ENCODE measurements around the gene BPIFB1. TPM values are rescaled to one million over a fixed set of nuclear protein-coding genes. Genes with fewer than 3 reads are reported as not detected.

BPIFB1 gene
- total RNA-seq, 1 donor from 2014 or later: not detected

DNA sequence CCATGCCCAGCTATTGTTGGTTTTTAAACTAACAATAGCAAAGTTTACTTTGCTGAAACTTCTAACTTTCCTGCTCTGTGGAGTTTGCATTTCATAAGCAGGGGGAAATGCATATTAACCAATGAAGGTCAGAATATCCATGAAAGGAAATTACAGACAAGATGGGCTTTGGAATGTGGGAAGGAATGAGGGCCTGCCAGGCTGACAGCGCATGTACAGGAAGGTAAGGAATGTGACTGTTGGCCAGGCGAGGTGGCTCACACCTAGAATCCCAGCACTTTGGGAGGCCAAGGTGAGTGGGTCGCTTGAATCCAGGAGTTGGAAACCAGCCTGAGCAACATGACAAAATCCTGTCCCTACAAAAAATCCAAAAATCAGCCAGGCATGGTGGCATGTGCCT lies 68.7 kb downstream of the BPIFB1 start:
- no peak overlapping the region for H3K27ac ChIP-seq
- Mint-ChIP-seq H3K4me3 (no peak overlapping the region), H3K27ac (peak overlapping the region; percentile 81), H3K9me3 (no peaks in the 10 kb centered on the region), H3K4me1 (no peaks in the 10 kb centered on the region), H3K36me3 (peaks cover 11% of the 10 kb centered on the region), H3K27me3 (ENCODE audit: insufficient read depth, low read depth) (no peaks in the 10 kb centered on the region)
- no peak overlapping the region for H3K4me3 ChIP-seq
- no peaks in the 10 kb centered on the region for H3K9me3 ChIP-seq (ENCODE audit: low read depth)
- no peak overlapping the region for H2AFZ ChIP-seq (replicated peaks)
- H3K9ac ChIP-seq: no peak overlapping the region
- no peaks in the 10 kb centered on the region for H3K36me3 ChIP-seq
- no peaks in the 10 kb centered on the region for H3K79me2 ChIP-seq (ENCODE audit: low read depth)
- no peaks in the 10 kb centered on the region for H3K4me1 ChIP-seq
- no peak overlapping the region for H3K4me2 ChIP-seq
- no peak for TF ChIP-seq CTCF (IDR thresholded peaks at IDR 0.05)
- no peak for TF ChIP-seq EZH2phosphoT487 (IDR thresholded peaks at IDR 0.05)
- no peak for TF ChIP-seq EZH2 (IDR thresholded peaks at IDR 0.05)
- H3K27me3 ChIP-seq: no peaks in the 10 kb centered on the region
- no peak for DNase-seq (ENCODE audit: low spot score)
- H4K20me1 ChIP-seq (ENCODE audit: low read depth): no peaks in the 10 kb centered on the region
- H3F3A ChIP-seq (ENCODE audit: low read depth): no peaks in the 10 kb centered on the region

GRCh38 chr20:33352258-33353012 lies 69.4 kb downstream of the BPIFB1 start:
- no peaks in the 10 kb centered on the region for H3F3A ChIP-seq (ENCODE audit: low read depth)
- no peaks in the 10 kb centered on the region for H4K20me1 ChIP-seq (ENCODE audit: low read depth)
- H3K27me3 ChIP-seq: no peaks in the 10 kb centered on the region
- H3K4me1 ChIP-seq: no peaks in the 10 kb centered on the region
- TF ChIP-seq EZH2phosphoT487 (IDR thresholded peaks at IDR 0.05) (no peak), CTCF (IDR thresholded peaks at IDR 0.05) (no peak), EZH2 (IDR thresholded peaks at IDR 0.05) (no peak)
- no peaks in the 10 kb centered on the region for H3K4me1 Mint-ChIP-seq
- no peak overlapping the region for H3K4me3 Mint-ChIP-seq
- no peak overlapping the region for H3K4me2 ChIP-seq
- no peak overlapping the region for H3K27ac ChIP-seq
- no peak overlapping the region for H3K4me3 ChIP-seq
- H3K9me3 ChIP-seq (ENCODE audit: low read depth): no peaks in the 10 kb centered on the region
- no peak overlapping the region for H3K27ac Mint-ChIP-seq
- no peaks in the 10 kb centered on the region for H3K9me3 Mint-ChIP-seq
- H2AFZ ChIP-seq (replicated peaks): no peak overlapping the region
- H3K36me3 ChIP-seq: no peaks in the 10 kb centered on the region
- H3K27me3 Mint-ChIP-seq (ENCODE audit: insufficient read depth, low read depth): no peaks in the 10 kb centered on the region
- H3K36me3 Mint-ChIP-seq: peaks cover 11% of the 10 kb centered on the region
- no peak for DNase-seq (ENCODE audit: low spot score)
- no peak overlapping the region for H3K9ac ChIP-seq
- H3K79me2 ChIP-seq (ENCODE audit: low read depth): no peaks in the 10 kb centered on the region

GRCh38 chr20:33353013-33353402 lies 70.0 kb downstream of the BPIFB1 start:
- H3K4me3 Mint-ChIP-seq: no peak overlapping the region
- H3F3A ChIP-seq (ENCODE audit: low read depth): no peaks in the 10 kb centered on the region
- H3K27ac Mint-ChIP-seq: no peak overlapping the region
- no peak for DNase-seq (ENCODE audit: low spot score)
- H3K4me1 ChIP-seq: no peaks in the 10 kb centered on the region
- no peaks in the 10 kb centered on the region for H3K9me3 Mint-ChIP-seq
- H3K36me3 Mint-ChIP-seq: peaks cover 11% of the 10 kb centered on the region
- no peaks in the 10 kb centered on the region for H3K36me3 ChIP-seq
- TF ChIP-seq CTCF (IDR thresholded peaks at IDR 0.05) (no peak), EZH2 (IDR thresholded peaks at IDR 0.05) (no peak), EZH2phosphoT487 (IDR thresholded peaks at IDR 0.05) (no peak)
- no peaks in the 10 kb centered on the region for H4K20me1 ChIP-seq (ENCODE audit: low read depth)
- H3K4me2 ChIP-seq: no peak overlapping the region
- no peak overlapping the region for H2AFZ ChIP-seq (replicated peaks)
- H3K4me1 Mint-ChIP-seq: no peaks in the 10 kb centered on the region
- H3K27me3 Mint-ChIP-seq (ENCODE audit: insufficient read depth, low read depth): no peaks in the 10 kb centered on the region
- no peaks in the 10 kb centered on the region for H3K9me3 ChIP-seq (ENCODE audit: low read depth)
- no peak overlapping the region for H3K4me3 ChIP-seq
- H3K27me3 ChIP-seq: no peaks in the 10 kb centered on the region
- H3K79me2 ChIP-seq (ENCODE audit: low read depth): no peaks in the 10 kb centered on the region
- H3K9ac ChIP-seq: no peak overlapping the region
- H3K27ac ChIP-seq: no peak overlapping the region

Other genes with a start within 250 kb of the BPIFB1 start
- not detected in 2 replicates for gene BPIFB3, start 229.3 kb upstream of the BPIFB1 start, total RNA-seq (ENCODE audit: low replicate concordance)
- not detected in 2 replicates for gene BPIFB4, start 203.6 kb upstream of the BPIFB1 start, total RNA-seq (ENCODE audit: low replicate concordance)
- gene BPIFA2, start 115.1 kb upstream of the BPIFB1 start, total RNA-seq (ENCODE audit: low replicate concordance): not detected in 2 replicates
- gene BPIFA3, start 65.9 kb upstream of the BPIFB1 start, total RNA-seq (ENCODE audit: low replicate concordance): not detected in 2 replicates
- not detected in 2 replicates for gene BPIFA1, start 47.2 kb upstream of the BPIFB1 start, total RNA-seq (ENCODE audit: low replicate concordance)
- gene CDK5RAP1, start 118.3 kb downstream of the BPIFB1 start, total RNA-seq (ENCODE audit: low replicate concordance): 42.0 TPM in 2 replicates
- 6.3 and 10.6 TPM in 2 replicates for gene SNTA1, start 160.5 kb downstream of the BPIFB1 start, total RNA-seq (ENCODE audit: low replicate concordance)
- 11.9 and 26.4 TPM in 2 replicates for gene CBFA2T2, start 206.9 kb downstream of the BPIFB1 start, total RNA-seq (ENCODE audit: low replicate concordance)

All from neural progenitor cell (in vitro differentiated cells).